Lung (tissue), 12 donors: ENCODE data around the gene EEF1A1. TPM values are rescaled to one million over a fixed set of nuclear protein-coding genes. Genes with fewer than 3 reads are reported as not detected.

Experiments
- ATAC-seq: fragments of 200-7000 bp; cut with Tn5 transposase; one replicate; pipeline ENCODE4 v1.9.1; 2020; ENCODE audit warnings: moderate number of reproducible peaks; ENCODE audit not compliant: insufficient read depth, low FRiP score
- DNase-seq, 3 donors: peaks; one replicate each; pipeline ENCODE4 v3.0.0-alpha.2; 2013 to 2017
- H3K27ac ChIP-seq, 2 donors: one replicate each; pipeline ENCODE4 v1.5.1; 2013; ENCODE audit warnings: mild to moderate bottlenecking in 2 of 2, moderate library complexity in 2 of 2, control low read depth in 1 of 2, inconsistent platforms in 1 of 2, low read depth in 1 of 2, low read length in 1 of 2
- H3K27me3 ChIP-seq, 3 donors: one replicate each; pipeline ENCODE4 v1.5.1; 2013; ENCODE audit warnings: low read length in 2 of 3; ENCODE audit not compliant: control insufficient read depth in 3 of 3, insufficient read depth in 3 of 3
- H3K36me3 ChIP-seq, 4 donors: one replicate each; pipeline ENCODE4 v1.5.1; 2013; ENCODE audit warnings: low read length in 4 of 4, mild to moderate bottlenecking in 1 of 4, moderate library complexity in 1 of 4; ENCODE audit not compliant: control insufficient read depth in 4 of 4, insufficient read depth in 4 of 4
- H3K4me1 ChIP-seq, 5 donors: one replicate each; pipeline ENCODE4 v1.5.1; 2013; ENCODE audit warnings: low read length in 5 of 5, mild to moderate bottlenecking in 2 of 5, moderate library complexity in 1 of 5; ENCODE audit not compliant: control insufficient read depth in 5 of 5, insufficient read depth in 5 of 5
- H3K4me3 ChIP-seq: one replicate; pipeline ENCODE4 v1.5.1; 2013; ENCODE audit warnings: mild to moderate bottlenecking, control low read depth, moderate library complexity
- H3K9ac ChIP-seq, 2 donors: one replicate each; pipeline ENCODE4 v1.5.1; 2013; ENCODE audit warnings: low read length in 2 of 2, control low read depth in 1 of 2; ENCODE audit not compliant: insufficient read depth in 1 of 2
- H3K9me3 ChIP-seq, 4 donors: one replicate each; pipeline ENCODE4 v1.5.1; 2013; ENCODE audit warnings: low read length in 3 of 4, mild to moderate bottlenecking in 1 of 4, moderate library complexity in 1 of 4; ENCODE audit not compliant: control insufficient read depth in 4 of 4, insufficient read depth in 3 of 4
- WGBS, 2 donors: extraction: QIAGEN DNeasy Blood & Tissue Kit; methylation state at CpG; one replicate each; pipeline ENCODE4 v1.1.7; 2013; 5-methylcytosine and 5-hydroxymethylcytosine counted together
- polyA plus RNA-seq, 2 donors: library from polyadenylated mRNA; stranded (reverse); fragments of 200-250 nt; gene quantifications; one replicate each; pipeline ENCODE4 v1.2.1, GENCODE V29; 2013
- total RNA-seq, 2 donors: library from RNA; depleted of rRNA in 1 of 2; stranded (reverse); fragments of >200 nt in 1 of 2; gene quantifications; one replicate each; pipeline ENCODE4 v1.2.1, GENCODE V29; 2014 to 2021
- TF ChIP-seq, protein P1 (sequence below): IDR thresholded peaks from 2 replicates; pipeline ENCODE4 v1.5.1; 2012; ENCODE audit warnings: mild to moderate bottlenecking; ENCODE audit errors: control extremely low read depth, extremely low read depth
- donor health status: control.
- donor health status: control.
- donor health status: Bipolar disorder and iron deficiency.
- donor health status: healthy.
- donor health status: DM: yes; HTN: yes; CAD: no.

The EEF1A1 gene
- total and polyA plus RNA-seq, 4 donors = 7,767 to 13,654 (median 8,196) TPM

GRCh38 chr6:73503027-73503772 lies 17.6 kb downstream of the EEF1A1 start:
- DNase-seq = no peak
- Histone ChIP-seq H3K9me3 (no peaks in the 10 kb centered on the region), H3K9ac (no peak overlapping the region), H3K36me3 (peaks cover 5 to 24% (median 15%) of the 10 kb centered on the region in 4 donors), H3K4me1 (peaks cover 0 to 1% (median 0%) of the 10 kb centered on the region in 5 donors), H3K4me3 (no peak overlapping the region), H3K27me3 (no peaks in the 10 kb centered on the region), H3K27ac (no peak overlapping the region)
- TF ChIP-seq, protein P1, sequence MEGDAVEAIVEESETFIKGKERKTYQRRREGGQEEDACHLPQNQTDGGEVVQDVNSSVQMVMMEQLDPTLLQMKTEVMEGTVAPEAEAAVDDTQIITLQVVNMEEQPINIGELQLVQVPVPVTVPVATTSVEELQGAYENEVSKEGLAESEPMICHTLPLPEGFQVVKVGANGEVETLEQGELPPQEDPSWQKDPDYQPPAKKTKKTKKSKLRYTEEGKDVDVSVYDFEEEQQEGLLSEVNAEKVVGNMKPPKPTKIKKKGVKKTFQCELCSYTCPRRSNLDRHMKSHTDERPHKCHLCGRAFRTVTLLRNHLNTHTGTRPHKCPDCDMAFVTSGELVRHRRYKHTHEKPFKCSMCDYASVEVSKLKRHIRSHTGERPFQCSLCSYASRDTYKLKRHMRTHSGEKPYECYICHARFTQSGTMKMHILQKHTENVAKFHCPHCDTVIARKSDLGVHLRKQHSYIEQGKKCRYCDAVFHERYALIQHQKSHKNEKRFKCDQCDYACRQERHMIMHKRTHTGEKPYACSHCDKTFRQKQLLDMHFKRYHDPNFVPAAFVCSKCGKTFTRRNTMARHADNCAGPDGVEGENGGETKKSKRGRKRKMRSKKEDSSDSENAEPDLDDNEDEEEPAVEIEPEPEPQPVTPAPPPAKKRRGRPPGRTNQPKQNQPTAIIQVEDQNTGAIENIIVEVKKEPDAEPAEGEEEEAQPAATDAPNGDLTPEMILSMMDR = no peak
- 34 to 36% methylated on average over 2 of the region's 2 CpGs for WGBS, 2 donors
- ATAC-seq = no peak

DNA sequence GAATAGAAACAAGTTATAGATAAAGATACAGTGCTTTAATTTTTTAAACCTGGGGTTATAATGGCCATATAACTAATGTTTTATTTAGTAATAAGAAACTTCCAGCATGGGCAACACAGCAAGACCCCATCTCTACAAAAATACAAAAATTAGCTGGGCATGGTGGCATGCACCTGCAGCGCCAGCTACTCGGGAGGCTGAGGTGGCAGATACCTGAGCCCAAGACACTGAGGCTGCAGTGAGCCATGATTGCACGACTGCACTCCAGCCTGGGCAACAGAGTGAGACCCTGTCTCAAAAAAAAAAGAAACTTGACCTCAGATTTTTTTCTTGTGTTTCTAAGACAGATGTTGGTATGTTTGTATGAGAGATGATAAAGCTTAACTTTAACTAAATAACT lies 22.9 kb downstream of the EEF1A1 start:
- Histone ChIP-seq H3K4me3 (no peak overlapping the region), H3K36me3 (peaks cover 5 to 40% (median 19%) of the 10 kb centered on the region in 4 donors), H3K9ac (no peak overlapping the region), H3K27ac (no peak overlapping the region), H3K9me3 (no peaks in the 10 kb centered on the region), H3K27me3 (no peaks in the 10 kb centered on the region), H3K4me1 (no peaks in the 10 kb centered on the region)
- DNase-seq (no peak), ATAC-seq (no peak)
- 96 to 97% methylated on average over 3 of the region's 3 CpGs for WGBS, 2 donors
- TF ChIP-seq, protein P1 = no peak

- H3K36me3 ChIP-seq = peaks cover 18 to 40% (median 30%) of the 10 kb centered on the region in 4 donors
- no peak overlapping the region for H3K9ac ChIP-seq
- no peaks in the 10 kb centered on the region for H3K27me3 ChIP-seq
- ATAC-seq = no peak
- no peak overlapping the region for H3K4me3 ChIP-seq
- no peak overlapping the region for H3K27ac ChIP-seq
- no peaks in the 10 kb centered on the region for H3K9me3 ChIP-seq
- no peak for DNase-seq
- H3K4me1 ChIP-seq = no peaks in the 10 kb centered on the region
- TF ChIP-seq, protein P1 = no peak
Measured at GRCh38 chr6:73491377-73491776, 29.5 kb downstream of the EEF1A1 start.
